Endothelial cell (in vitro differentiated cells): Measurements from ENCODE around the gene ZNF576. TPM values are rescaled to one million over a fixed set of nuclear protein-coding genes. Genes with fewer than 3 reads are reported as not detected.
"Not testable (repeated sequence)": the region's sequence is repeated elsewhere in the genome, so short reads cannot be mapped to it uniquely, and the experiment has no call there.

Experiments used
- DNase-seq: peaks from one replicate; pipeline ENCODE4 v3.0.0; 2021; ENCODE audit warnings: low spot score
- H3K27ac Mint-ChIP-seq: one replicate; pipeline ENCODE4 v1.8.0; 2021; ENCODE audit warnings: mixed read lengths, inconsistent platforms; ENCODE audit not compliant: unreplicated experiment
- H3K27me3 Mint-ChIP-seq: one replicate; pipeline ENCODE4 v1.8.0; 2021; ENCODE audit warnings: mild to moderate bottlenecking, moderate library complexity, mixed read lengths, inconsistent platforms; ENCODE audit not compliant: unreplicated experiment
- H3K36me3 Mint-ChIP-seq: one replicate; pipeline ENCODE4 v1.8.0; 2021; ENCODE audit warnings: mild to moderate bottlenecking, low read depth, mixed read lengths, inconsistent platforms; ENCODE audit not compliant: unreplicated experiment
- H3K4me1 Mint-ChIP-seq: one replicate; pipeline ENCODE4 v1.8.0; 2021; ENCODE audit warnings: mild to moderate bottlenecking, mixed read lengths, inconsistent platforms; ENCODE audit not compliant: unreplicated experiment
- H3K4me3 Mint-ChIP-seq: one replicate; pipeline ENCODE4 v1.8.0; 2021; ENCODE audit warnings: mild to moderate bottlenecking, mixed read lengths, inconsistent platforms; ENCODE audit not compliant: unreplicated experiment
- H3K9me3 Mint-ChIP-seq: one replicate; pipeline ENCODE4 v1.8.0; 2021; ENCODE audit warnings: mixed read lengths, inconsistent platforms; ENCODE audit not compliant: unreplicated experiment
- total RNA-seq: library from RNA; stranded (reverse); fragmentation: NEBNext Ultra II Directional; extraction: Animal tissue kit (Norgen Biotek cat#: 25700); gene quantifications from one replicate; pipeline ENCODE4 v1.2.1, GENCODE V29; 2021; ENCODE audit not compliant: unreplicated experiment
- TF ChIP-seq, protein P1 (sequence below): fragments of 200-600 bp; sonication (generic); IDR thresholded peaks from one replicate; pipeline ENCODE4 v1.5.0; 2021; ENCODE audit warnings: antibody characterized with exemption; ENCODE audit not compliant: unreplicated experiment

The ZNF576 gene
- total RNA-seq, 1 donor from 2014 or later: 10.7 TPM

DNA sequence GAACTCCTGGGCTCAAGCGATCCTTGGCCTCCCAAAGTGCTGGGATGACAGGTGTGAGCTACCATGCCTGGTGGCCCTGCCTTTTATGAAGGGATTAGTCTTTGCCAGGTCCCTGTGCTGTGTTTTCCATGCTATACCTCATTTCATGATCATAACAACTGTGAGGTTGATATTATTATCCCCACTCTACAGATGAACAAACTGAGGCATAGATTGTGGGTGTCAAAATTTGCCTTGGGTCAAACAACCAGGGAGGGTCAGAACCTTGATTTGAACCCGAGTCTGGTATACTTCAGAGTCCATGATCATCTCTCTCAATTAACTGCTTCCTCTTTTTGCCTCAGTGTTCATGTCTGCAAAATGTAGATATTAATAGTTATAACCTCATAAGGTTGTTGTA is 13.9 kb upstream of the ZNF576 start:
- H3K4me1 Mint-ChIP-seq: peaks cover 16% of the 10 kb centered on the region
- H3K27me3 Mint-ChIP-seq: peaks cover 8% of the 10 kb centered on the region
- H3K9me3 Mint-ChIP-seq: no peaks in the 10 kb centered on the region
- TF ChIP-seq, protein P1, sequence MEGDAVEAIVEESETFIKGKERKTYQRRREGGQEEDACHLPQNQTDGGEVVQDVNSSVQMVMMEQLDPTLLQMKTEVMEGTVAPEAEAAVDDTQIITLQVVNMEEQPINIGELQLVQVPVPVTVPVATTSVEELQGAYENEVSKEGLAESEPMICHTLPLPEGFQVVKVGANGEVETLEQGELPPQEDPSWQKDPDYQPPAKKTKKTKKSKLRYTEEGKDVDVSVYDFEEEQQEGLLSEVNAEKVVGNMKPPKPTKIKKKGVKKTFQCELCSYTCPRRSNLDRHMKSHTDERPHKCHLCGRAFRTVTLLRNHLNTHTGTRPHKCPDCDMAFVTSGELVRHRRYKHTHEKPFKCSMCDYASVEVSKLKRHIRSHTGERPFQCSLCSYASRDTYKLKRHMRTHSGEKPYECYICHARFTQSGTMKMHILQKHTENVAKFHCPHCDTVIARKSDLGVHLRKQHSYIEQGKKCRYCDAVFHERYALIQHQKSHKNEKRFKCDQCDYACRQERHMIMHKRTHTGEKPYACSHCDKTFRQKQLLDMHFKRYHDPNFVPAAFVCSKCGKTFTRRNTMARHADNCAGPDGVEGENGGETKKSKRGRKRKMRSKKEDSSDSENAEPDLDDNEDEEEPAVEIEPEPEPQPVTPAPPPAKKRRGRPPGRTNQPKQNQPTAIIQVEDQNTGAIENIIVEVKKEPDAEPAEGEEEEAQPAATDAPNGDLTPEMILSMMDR: no peak
- no peak for DNase-seq
- H3K4me3 Mint-ChIP-seq: no peak overlapping the region
- H3K36me3 Mint-ChIP-seq: peaks cover 8% of the 10 kb centered on the region
- no peak overlapping the region for H3K27ac Mint-ChIP-seq

GRCh38 chr19:43584484-43584883 is 11.9 kb upstream of the ZNF576 start:
- no peak overlapping the region for H3K27ac Mint-ChIP-seq
- H3K4me3 Mint-ChIP-seq: no peak overlapping the region
- peaks cover 12% of the 10 kb centered on the region for H3K36me3 Mint-ChIP-seq
- DNase-seq: no peak
- TF ChIP-seq, protein P1: no peak
- peaks cover 5% of the 10 kb centered on the region for H3K27me3 Mint-ChIP-seq
- peaks cover 11% of the 10 kb centered on the region for H3K4me1 Mint-ChIP-seq
- H3K9me3 Mint-ChIP-seq: no peaks in the 10 kb centered on the region

GRCh38 chr19:43586346-43586745 is 10.0 kb upstream of the ZNF576 start:
- TF ChIP-seq, protein P1: no peak
- H3K27ac Mint-ChIP-seq: no peak overlapping the region
- peak overlapping the region; percentile 65 for H3K4me3 Mint-ChIP-seq
- peaks cover 10% of the 10 kb centered on the region for H3K27me3 Mint-ChIP-seq
- no peak for DNase-seq
- peaks cover 17% of the 10 kb centered on the region for H3K36me3 Mint-ChIP-seq
- H3K4me1 Mint-ChIP-seq: peaks cover 6% of the 10 kb centered on the region
- no peaks in the 10 kb centered on the region for H3K9me3 Mint-ChIP-seq

- Mint-ChIP-seq H3K27me3 (peaks cover 10% of the 10 kb centered on the region), H3K36me3 (peaks cover 17% of the 10 kb centered on the region)
- not testable (repeated sequence) for H3K4me1 Mint-ChIP-seq, H3K9me3 Mint-ChIP-seq, H3K27ac Mint-ChIP-seq, DNase-seq, H3K4me3 Mint-ChIP-seq
Observed at GRCh38 chr19:43587029-43587428, 9.4 kb upstream of the ZNF576 start.

- no peak overlapping the region for H3K27ac Mint-ChIP-seq
- H3K36me3 Mint-ChIP-seq: peaks cover 29% of the 10 kb centered on the region
- no peak for DNase-seq
- H3K4me1 Mint-ChIP-seq: peaks cover 10% of the 10 kb centered on the region
- H3K9me3 Mint-ChIP-seq: no peaks in the 10 kb centered on the region
- no peak overlapping the region for H3K4me3 Mint-ChIP-seq
- TF ChIP-seq, protein P1: no peak
- H3K27me3 Mint-ChIP-seq: peaks cover 12% of the 10 kb centered on the region
Observed at GRCh38 chr19:43589277-43589676, 7.1 kb upstream of the ZNF576 start.
